Astrocyte (in vitro differentiated cells and primary cell): ENCODE measurements around the gene LZTFL1. TPM values are rescaled to one million over a fixed set of nuclear protein-coding genes. Genes with fewer than 3 reads are reported as not detected.

Source experiments
- DNase-seq: peaks from one replicate; pipeline ENCODE4 v3.0.0-alpha.2; 2010; ENCODE audit warnings: low read depth
- FAIRE-seq: peaks from 2 replicates; lab custom pipeline; 2011; peaks lifted over from hg19 to GRCh38; lab: Jason Lieb, UNC
- H2AFZ ChIP-seq: 2 replicates; pipeline ENCODE4 v1.6.0; 2012; ENCODE audit warnings: low read depth, low read length, inconsistent platforms
- H3K27ac ChIP-seq: 2 replicates; pipeline ENCODE4 v1.5.1; 2011; ENCODE audit warnings: low read depth, low read length, inconsistent platforms
- H3K27me3 ChIP-seq: 2 replicates; pipeline ENCODE4 v1.6.0; 2011; ENCODE audit warnings: low read length, inconsistent platforms; ENCODE audit not compliant: insufficient read depth
- H3K36me3 ChIP-seq: 2 replicates; pipeline ENCODE4 v1.5.1; 2011; ENCODE audit warnings: low read length, inconsistent platforms; ENCODE audit not compliant: insufficient read depth
- H3K4me1 ChIP-seq: 2 replicates; pipeline ENCODE4 v1.5.1; 2011; ENCODE audit warnings: low read length, inconsistent platforms; ENCODE audit not compliant: insufficient read depth
- H3K4me2 ChIP-seq: 2 replicates; pipeline ENCODE4 v1.6.0; 2012; ENCODE audit warnings: low read length, inconsistent platforms
- H3K4me3 ChIP-seq: 2 replicates; pipeline ENCODE4 v1.5.1; 2011; ENCODE audit warnings: low read depth, mild to moderate bottlenecking, low read length, inconsistent platforms; ENCODE audit not compliant: insufficient read depth
- H3K79me2 ChIP-seq: 2 replicates; pipeline ENCODE4 v1.6.0; 2012; ENCODE audit warnings: mild to moderate bottlenecking, low read length, inconsistent platforms; ENCODE audit not compliant: insufficient read depth
- H3K9ac ChIP-seq: 2 replicates; pipeline ENCODE4 v1.6.0; 2012; ENCODE audit warnings: mild to moderate bottlenecking, low read length, inconsistent platforms
- H3K9me3 ChIP-seq: 2 replicates; pipeline ENCODE4 v1.5.1; 2012; ENCODE audit warnings: low read depth, mild to moderate bottlenecking, low read length, inconsistent platforms; ENCODE audit not compliant: insufficient read depth
- H4K20me1 ChIP-seq: 2 replicates; pipeline ENCODE4 v1.6.0; 2012; ENCODE audit warnings: low read length, inconsistent platforms; ENCODE audit not compliant: insufficient read depth
- H3K27ac Mint-ChIP-seq: one replicate; pipeline ENCODE4 v1.8.0; 2021; ENCODE audit warnings: mild to moderate bottlenecking, mixed read lengths; ENCODE audit not compliant: unreplicated experiment
- H3K27me3 Mint-ChIP-seq: one replicate; pipeline ENCODE4 v1.8.0; 2021; ENCODE audit warnings: low read depth, mixed read lengths; ENCODE audit not compliant: unreplicated experiment
- H3K36me3 Mint-ChIP-seq: one replicate; pipeline ENCODE4 v1.8.0; 2021; ENCODE audit warnings: low read depth, mixed read lengths; ENCODE audit not compliant: unreplicated experiment
- H3K4me1 Mint-ChIP-seq: one replicate; pipeline ENCODE4 v1.8.0; 2021; ENCODE audit warnings: low read depth, mixed read lengths; ENCODE audit not compliant: unreplicated experiment
- H3K4me3 Mint-ChIP-seq: one replicate; pipeline ENCODE4 v1.8.0; 2021; ENCODE audit warnings: mild to moderate bottlenecking, moderate library complexity, mixed read lengths; ENCODE audit not compliant: unreplicated experiment
- H3K9me3 Mint-ChIP-seq: one replicate; pipeline ENCODE4 v1.8.0; 2021; ENCODE audit warnings: mild to moderate bottlenecking, mixed read lengths; ENCODE audit not compliant: unreplicated experiment
- EZH2 ChIP-seq: IDR thresholded peaks from 2 replicates; pipeline ENCODE4 v1.6.1; 2012; ENCODE audit warnings: mild to moderate bottlenecking, low read length, inconsistent platforms; ENCODE audit not compliant: insufficient read depth
- total RNA-seq: library from RNA; stranded (reverse); gene quantifications from 2 replicates; pipeline ENCODE4 v1.2.1, GENCODE V29; 2021
- TF ChIP-seq, protein P1 (sequence below): IDR thresholded peaks from 2 replicates; pipeline ENCODE4 v1.5.1; 2011; ENCODE audit warnings: low read depth, mild to moderate bottlenecking, inconsistent platforms, low read length, moderate library complexity; ENCODE audit not compliant: insufficient read depth

Gene LZTFL1
- total RNA-seq, 1 donor from 2014 or later: 20.6 TPM

DNA sequence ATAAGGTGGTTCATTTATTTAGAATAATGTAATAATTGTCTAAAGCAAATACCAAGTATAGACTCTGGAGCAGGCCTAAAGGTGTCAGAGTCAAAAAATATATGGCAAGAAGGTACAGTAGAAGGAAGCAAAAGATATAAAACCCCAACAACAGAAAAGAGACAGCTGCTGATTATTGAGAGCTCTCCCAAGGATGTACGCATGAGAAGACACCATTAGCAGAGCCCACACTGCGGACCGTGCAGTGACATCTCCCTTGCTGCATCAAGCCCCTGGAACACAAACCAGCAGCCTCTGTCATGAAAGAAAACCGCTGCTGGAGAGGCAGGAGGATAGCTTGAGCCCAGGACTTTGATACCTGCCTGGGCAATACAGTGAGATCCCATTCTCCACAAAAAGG is 27.6 kb downstream of the LZTFL1 start:
- Histone ChIP-seq H3K4me3 (no peak overlapping the region), H3K9me3 (no peaks in the 10 kb centered on the region), H4K20me1 (peaks cover 5% of the 10 kb centered on the region), H3K36me3 (no peaks in the 10 kb centered on the region), H3K27ac (no peak overlapping the region), H3K79me2 (no peaks in the 10 kb centered on the region), H3K4me2 (no peak overlapping the region), H2AFZ (no peak overlapping the region), H3K9ac (no peak overlapping the region), H3K27me3 (no peaks in the 10 kb centered on the region), H3K4me1 (peaks cover 21% of the 10 kb centered on the region)
- Mint-ChIP-seq H3K9me3 (peaks cover 10% of the 10 kb centered on the region), H3K27me3 (peaks cover 2% of the 10 kb centered on the region), H3K4me1 (peaks cover 14% of the 10 kb centered on the region), H3K36me3 (peaks cover 16% of the 10 kb centered on the region), H3K27ac (no peak overlapping the region), H3K4me3 (no peak overlapping the region)
- FAIRE-seq (no peak), DNase-seq (no peak)
- TF ChIP-seq EZH2: no peak
- TF ChIP-seq, protein P1, sequence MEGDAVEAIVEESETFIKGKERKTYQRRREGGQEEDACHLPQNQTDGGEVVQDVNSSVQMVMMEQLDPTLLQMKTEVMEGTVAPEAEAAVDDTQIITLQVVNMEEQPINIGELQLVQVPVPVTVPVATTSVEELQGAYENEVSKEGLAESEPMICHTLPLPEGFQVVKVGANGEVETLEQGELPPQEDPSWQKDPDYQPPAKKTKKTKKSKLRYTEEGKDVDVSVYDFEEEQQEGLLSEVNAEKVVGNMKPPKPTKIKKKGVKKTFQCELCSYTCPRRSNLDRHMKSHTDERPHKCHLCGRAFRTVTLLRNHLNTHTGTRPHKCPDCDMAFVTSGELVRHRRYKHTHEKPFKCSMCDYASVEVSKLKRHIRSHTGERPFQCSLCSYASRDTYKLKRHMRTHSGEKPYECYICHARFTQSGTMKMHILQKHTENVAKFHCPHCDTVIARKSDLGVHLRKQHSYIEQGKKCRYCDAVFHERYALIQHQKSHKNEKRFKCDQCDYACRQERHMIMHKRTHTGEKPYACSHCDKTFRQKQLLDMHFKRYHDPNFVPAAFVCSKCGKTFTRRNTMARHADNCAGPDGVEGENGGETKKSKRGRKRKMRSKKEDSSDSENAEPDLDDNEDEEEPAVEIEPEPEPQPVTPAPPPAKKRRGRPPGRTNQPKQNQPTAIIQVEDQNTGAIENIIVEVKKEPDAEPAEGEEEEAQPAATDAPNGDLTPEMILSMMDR: no peak

DNA sequence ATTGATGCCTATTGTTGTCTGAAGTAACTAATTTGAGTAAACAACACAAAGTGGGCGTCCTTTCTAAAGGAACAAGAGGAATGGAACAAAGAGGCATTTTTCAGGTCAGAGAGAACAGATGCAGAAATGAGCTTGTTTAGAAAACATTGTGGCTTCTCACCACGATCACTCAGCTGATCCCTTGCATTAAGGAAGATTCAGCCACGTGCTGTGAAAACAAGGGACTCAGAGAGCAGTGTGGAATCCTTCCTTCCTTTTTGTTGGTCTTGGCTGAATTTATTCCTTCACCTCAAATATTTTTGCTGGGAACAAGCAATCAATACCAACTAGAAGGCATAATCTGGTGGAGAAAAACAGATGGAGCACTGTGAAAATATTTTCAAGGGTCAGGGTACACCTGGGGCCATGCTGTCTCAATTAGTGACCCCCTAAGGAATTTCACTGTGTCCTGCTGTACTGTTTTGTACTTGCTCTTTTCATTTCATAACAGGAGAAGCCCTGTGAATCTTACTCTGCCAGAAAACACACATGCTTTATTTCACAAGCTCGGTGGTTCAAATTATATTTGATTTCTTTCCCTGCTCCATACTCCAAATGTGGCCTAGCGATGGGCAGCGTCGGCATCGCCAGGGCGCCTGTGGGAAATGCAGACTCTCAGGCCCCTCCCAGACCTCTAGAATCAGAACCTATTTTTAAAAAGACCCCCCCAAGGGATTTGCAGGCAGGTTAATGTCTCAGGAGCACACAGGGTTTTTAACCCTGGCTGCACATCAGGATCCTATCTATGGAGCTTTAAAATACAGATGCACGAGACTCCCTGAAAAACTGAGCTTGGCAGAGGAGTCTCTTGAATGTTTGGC is 34.0 kb downstream of the LZTFL1 start:
- H3K79me2 ChIP-seq: no peaks in the 10 kb centered on the region
- H2AFZ ChIP-seq: no peak overlapping the region
- FAIRE-seq (no peak), DNase-seq (no peak)
- TF ChIP-seq EZH2: no peak
- TF ChIP-seq, protein P1: no peak
- H3K4me3 Mint-ChIP-seq: no peak overlapping the region
- H3K4me1 Mint-ChIP-seq: peaks cover 6% of the 10 kb centered on the region
- H3K27me3 ChIP-seq: no peaks in the 10 kb centered on the region
- no peaks in the 10 kb centered on the region for H4K20me1 ChIP-seq
- no peak overlapping the region for H3K27ac Mint-ChIP-seq
- H3K9ac ChIP-seq: no peak overlapping the region
- H3K4me1 ChIP-seq: no peaks in the 10 kb centered on the region
- H3K9me3 Mint-ChIP-seq: peaks cover 4% of the 10 kb centered on the region
- H3K27ac ChIP-seq: no peak overlapping the region
- peaks cover 9% of the 10 kb centered on the region for H3K27me3 Mint-ChIP-seq
- H3K36me3 ChIP-seq: no peaks in the 10 kb centered on the region
- no peak overlapping the region for H3K4me2 ChIP-seq
- peaks cover 4% of the 10 kb centered on the region for H3K36me3 Mint-ChIP-seq
- H3K9me3 ChIP-seq: no peaks in the 10 kb centered on the region
- no peak overlapping the region for H3K4me3 ChIP-seq

DNA sequence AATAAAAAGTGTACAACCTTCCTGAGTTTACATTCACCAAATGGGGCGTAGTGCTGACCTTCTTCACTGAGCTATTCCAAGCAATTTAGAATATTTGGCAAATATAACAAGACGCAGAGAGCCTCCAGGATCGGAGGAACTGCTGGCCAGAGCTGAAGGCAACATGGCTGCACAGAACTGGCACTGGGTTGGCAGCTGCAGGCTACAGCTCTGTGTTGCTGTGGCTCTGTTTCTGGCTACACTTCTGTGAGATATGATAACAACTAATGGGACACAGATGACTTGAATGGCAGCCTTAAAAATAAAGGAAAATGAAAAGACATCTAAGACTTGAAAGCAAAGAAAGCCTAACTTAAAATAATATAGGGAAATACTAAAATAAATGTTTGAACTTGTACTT is 34.8 kb downstream of the LZTFL1 start:
- no peak overlapping the region for H3K4me3 ChIP-seq
- H3K4me3 Mint-ChIP-seq: no peak overlapping the region
- no peak overlapping the region for H3K9ac ChIP-seq
- H3K79me2 ChIP-seq: no peaks in the 10 kb centered on the region
- H3K36me3 Mint-ChIP-seq: peaks cover 3% of the 10 kb centered on the region
- H3K27ac ChIP-seq: no peak overlapping the region
- FAIRE-seq: no peak
- no peaks in the 10 kb centered on the region for H3K27me3 ChIP-seq
- peaks cover 11% of the 10 kb centered on the region for H3K27me3 Mint-ChIP-seq
- no peak overlapping the region for H3K27ac Mint-ChIP-seq
- TF ChIP-seq, protein P1: no peak
- no peak for TF ChIP-seq EZH2
- no peaks in the 10 kb centered on the region for H4K20me1 ChIP-seq
- H3K9me3 ChIP-seq: no peaks in the 10 kb centered on the region
- no peak for DNase-seq
- no peak overlapping the region for H3K4me2 ChIP-seq
- peaks cover 4% of the 10 kb centered on the region for H3K9me3 Mint-ChIP-seq
- H3K4me1 Mint-ChIP-seq: peaks cover 6% of the 10 kb centered on the region
- no peaks in the 10 kb centered on the region for H3K4me1 ChIP-seq
- no peaks in the 10 kb centered on the region for H3K36me3 ChIP-seq
- H2AFZ ChIP-seq: no peak overlapping the region
